HEK293 (cell line): ENCODE data around the gene CCDC127.

Source experiments
- CTCF ChIA-PET: fragments of 350-600 bp; formaldehyde crosslinking; extraction: SDS; loops from one replicate; lab custom pipeline; 2021; ENCODE audit warnings: antibody characterized with exemption; lab: Yijun Ruan, JAX
- POLR2A ChIA-PET: fragments of 300-600 bp; formaldehyde crosslinking; extraction: SDS; loops from one replicate; lab custom pipeline; 2020; ENCODE audit warnings: antibody characterized with exemption, inconsistent platforms; lab: Yijun Ruan, JAX
- H3K27ac ChIP-seq: fragments of 200-500 bp; sonication (Bioruptor generic); 2 replicates; pipeline ENCODE4 v1.5.1; 2014; ENCODE audit warnings: low read depth, low read length, control low read depth, inconsistent platforms; ENCODE audit errors: extremely low read depth
- H3K36me3 ChIP-seq, 2 experiments: fragments of 200-500 bp in 1 of 2; sonication (Bioruptor generic) in 1 of 2; 1 replicate in 1 of 2; 2 replicates in 1 of 2; pipeline ENCODE4 v1.5.1; 2014 to 2017; ENCODE audit warnings: inconsistent platforms in 2 of 2, low read length in 2 of 2; ENCODE audit not compliant: control insufficient read depth in 2 of 2, insufficient read depth in 1 of 2
- H3K4me1 ChIP-seq: fragments of 200-500 bp; sonication (Bioruptor generic); 2 replicates; pipeline ENCODE4 v1.5.1; 2014; ENCODE audit warnings: mild to moderate bottlenecking, low read length, inconsistent platforms; ENCODE audit not compliant: control insufficient read depth, insufficient read depth
- H3K4me3 ChIP-seq: 2 replicates; pipeline ENCODE4 v1.5.1; 2011; ENCODE audit warnings: low read depth, mild to moderate bottlenecking, control low read depth, low read length, moderate library complexity
- H3K9me3 ChIP-seq: fragments of 200-500 bp; sonication (Bioruptor generic); 2 replicates; pipeline ENCODE4 v1.5.1; 2014; ENCODE audit warnings: low read depth, low read length, inconsistent platforms; ENCODE audit not compliant: control insufficient read depth, insufficient read depth
- HOXD13 ChIP-seq: sonication (generic); formaldehyde crosslinking; IDR thresholded peaks from 2 replicates; pipeline ENCODE4 v1.8.0; 2022; ENCODE audit warnings: missing genetic modification reagents, borderline replicate concordance
- OVOL3 ChIP-seq: fragments of 450-650 bp; formaldehyde crosslinking; IDR thresholded peaks from 2 replicates; pipeline ENCODE4 v1.5.1; 2016; ENCODE audit warnings: missing biosample characterization, missing genetic modification characterization
- SCRT1 ChIP-seq: fragments of 450-650 bp; formaldehyde crosslinking; IDR thresholded peaks from 2 replicates; pipeline ENCODE4 v1.5.1; 2016; ENCODE audit warnings: missing biosample characterization, missing genetic modification characterization, borderline replicate concordance
- SETDB1 ChIP-seq: IDR thresholded peaks from one replicate; pipeline ENCODE4 v1.6.1; 2017; ENCODE audit warnings: mild to moderate bottlenecking, low read length, moderate library complexity, mixed read lengths; ENCODE audit not compliant: insufficient read length
- ZBTB21 ChIP-seq: fragments of 450-650 bp; formaldehyde crosslinking; IDR thresholded peaks from 2 replicates; pipeline ENCODE4 v1.5.1; 2017; ENCODE audit warnings: missing biosample characterization, missing genetic modification characterization
- ZBTB49 ChIP-seq: fragments of 450-650 bp; formaldehyde crosslinking; IDR thresholded peaks from 2 replicates; pipeline ENCODE4 v1.5.1; 2016; ENCODE audit warnings: missing biosample characterization, missing genetic modification characterization, low read depth
- ZEB2 ChIP-seq: fragments of 450-650 bp; formaldehyde crosslinking; IDR thresholded peaks from 2 replicates; pipeline ENCODE4 v1.5.1; 2016; ENCODE audit warnings: missing biosample characterization, missing genetic modification characterization
- ZFHX2 ChIP-seq: fragments of 450-650 bp; formaldehyde crosslinking; conservative IDR thresholded peaks from 2 replicates; pipeline ENCODE4 v1.5.1; 2016; ENCODE audit warnings: missing biosample characterization, missing genetic modification characterization
- ZNF157 ChIP-seq: fragments of 450-650 bp; formaldehyde crosslinking; IDR thresholded peaks from 2 replicates; pipeline ENCODE4 v1.5.1; 2016; ENCODE audit warnings: missing biosample characterization, missing genetic modification characterization
- ZNF175 ChIP-seq: fragments of 450-650 bp; formaldehyde crosslinking; IDR thresholded peaks from 2 replicates; pipeline ENCODE4 v1.5.1; 2016; ENCODE audit warnings: missing biosample characterization, missing genetic modification characterization
- ZNF324 ChIP-seq: fragments of 450-650 bp; formaldehyde crosslinking; IDR thresholded peaks from 2 replicates; pipeline ENCODE4 v1.5.1; 2016; ENCODE audit warnings: missing biosample characterization, missing genetic modification characterization
- ZNF362 ChIP-seq: fragments of 450-650 bp; formaldehyde crosslinking; IDR thresholded peaks from 2 replicates; pipeline ENCODE4 v1.5.1; 2016; ENCODE audit warnings: missing biosample characterization, missing genetic modification characterization
- ZNF416 ChIP-seq: fragments of 450-650 bp; formaldehyde crosslinking; IDR thresholded peaks from 2 replicates; pipeline ENCODE4 v1.5.1; 2016; ENCODE audit warnings: missing biosample characterization, missing genetic modification characterization
- ZNF513 ChIP-seq: fragments of 450-650 bp; IDR thresholded peaks from 2 replicates; pipeline ENCODE4 v1.5.1; 2018; ENCODE audit warnings: missing biosample characterization, missing genetic modification characterization
- ZNF514 ChIP-seq: fragments of 450-650 bp; formaldehyde crosslinking; IDR thresholded peaks from 2 replicates; pipeline ENCODE4 v1.5.1; 2016; ENCODE audit warnings: missing biosample characterization, missing genetic modification characterization
- ZNF521 ChIP-seq: fragments of 450-650 bp; formaldehyde crosslinking; IDR thresholded peaks from 2 replicates; pipeline ENCODE4 v1.5.1; 2017; ENCODE audit warnings: missing biosample characterization, mild to moderate bottlenecking, missing genetic modification characterization
- ZNF561 ChIP-seq: fragments of 450-650 bp; IDR thresholded peaks from 2 replicates; pipeline ENCODE4 v1.5.1; 2018; ENCODE audit warnings: missing biosample characterization, missing genetic modification characterization, borderline replicate concordance
- ZNF76 ChIP-seq: fragments of 450-650 bp; formaldehyde crosslinking; IDR thresholded peaks from 2 replicates; pipeline ENCODE4; 2016; ENCODE audit warnings: low read depth, missing biosample characterization, missing genetic modification characterization, borderline replicate concordance

CCDC127 gene

DNA sequence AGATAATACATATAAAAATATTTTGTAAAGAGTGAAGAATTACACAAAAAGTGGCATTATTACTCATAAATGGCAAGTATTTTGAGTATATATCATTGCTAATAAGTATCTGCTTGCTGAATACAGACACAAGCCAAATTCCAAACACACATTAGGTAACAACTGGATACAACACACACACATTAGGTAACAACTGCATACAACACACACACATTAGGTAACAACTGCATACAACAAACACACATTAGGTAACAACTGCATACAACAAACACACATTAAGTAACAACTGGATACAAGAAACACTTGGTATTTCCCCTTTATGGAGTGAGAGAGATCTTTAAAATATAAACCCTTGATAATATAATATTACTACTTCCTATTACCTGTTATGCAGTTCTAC is 13.5 kb downstream of the CCDC127 start:
- peaks cover 12 to 36% of the 10 kb centered on the region in 2 experiments for H3K36me3 ChIP-seq
- POLR2A ChIA-PET: no interaction called here
- TF ChIP-seq ZNF416 (tag by site-specific recombination) (no peak), ZNF324 (tag by site-specific recombination) (no peak), ZBTB49 (tag by site-specific recombination) (no peak), ZNF513 (tag by site-specific recombination) (no peak), SETDB1 (no peak), OVOL3 (no peak)
- H3K9me3 ChIP-seq: no peaks in the 10 kb centered on the region
- H3K4me3 ChIP-seq: no peak overlapping the region
- no peak overlapping the region for H3K27ac ChIP-seq
- H3K4me1 ChIP-seq: peaks cover 5% of the 10 kb centered on the region; the same call in 1 of the 2 replicates
- CTCF ChIA-PET: no interaction called here

DNA sequence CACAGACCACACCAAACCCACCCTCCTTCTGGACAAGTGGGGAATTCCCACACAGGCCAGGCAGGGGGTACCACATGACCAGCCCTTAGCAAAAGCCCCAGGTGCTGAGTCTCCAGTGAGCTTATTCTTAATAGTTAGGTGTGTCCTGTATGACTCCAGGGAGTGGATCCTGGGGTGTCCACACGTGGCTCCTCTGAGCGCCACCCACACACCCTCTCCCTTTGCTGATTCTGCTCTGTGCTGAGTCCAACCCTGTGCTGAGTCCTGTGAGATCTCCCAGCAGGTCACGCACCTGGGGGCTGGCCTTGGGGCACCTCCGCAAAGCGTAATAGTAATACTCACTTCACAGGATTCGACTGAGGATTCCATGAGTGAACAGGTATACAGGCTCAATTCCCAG is 14.0 kb downstream of the CCDC127 start:
- ChIA-PET CTCF (no interaction called here), POLR2A (no interaction called here)
- H3K36me3 ChIP-seq: peaks cover 12 to 36% of the 10 kb centered on the region in 2 experiments
- peaks cover 5% of the 10 kb centered on the region; the same call in 1 of the 2 replicates for H3K4me1 ChIP-seq
- TF ChIP-seq SCRT1 (tag by site-specific recombination): no peak
- TF ChIP-seq ZBTB21 (tag by site-specific recombination): no peak
- no peak for TF ChIP-seq ZNF521 (tag by site-specific recombination)
- no peak for TF ChIP-seq ZNF157 (tag by site-specific recombination)
- TF ChIP-seq ZNF561: no peak
- no peak for TF ChIP-seq ZNF175 (tag by site-specific recombination)
- no peak for TF ChIP-seq ZEB2
- TF ChIP-seq ZNF362 (tag by site-specific recombination): no peak
- TF ChIP-seq ZNF76 (tag by site-specific recombination): no peak
- no peak for TF ChIP-seq HOXD13 (CRISPR knock-in tag)
- no peak for TF ChIP-seq ZFHX2 (tag by site-specific recombination)
- no peak for TF ChIP-seq ZNF514 (tag by site-specific recombination)
- no peak overlapping the region for H3K27ac ChIP-seq
- no peak overlapping the region for H3K4me3 ChIP-seq
- no peaks in the 10 kb centered on the region for H3K9me3 ChIP-seq
